ENCODE results near the gene RNF2.

DNA sequence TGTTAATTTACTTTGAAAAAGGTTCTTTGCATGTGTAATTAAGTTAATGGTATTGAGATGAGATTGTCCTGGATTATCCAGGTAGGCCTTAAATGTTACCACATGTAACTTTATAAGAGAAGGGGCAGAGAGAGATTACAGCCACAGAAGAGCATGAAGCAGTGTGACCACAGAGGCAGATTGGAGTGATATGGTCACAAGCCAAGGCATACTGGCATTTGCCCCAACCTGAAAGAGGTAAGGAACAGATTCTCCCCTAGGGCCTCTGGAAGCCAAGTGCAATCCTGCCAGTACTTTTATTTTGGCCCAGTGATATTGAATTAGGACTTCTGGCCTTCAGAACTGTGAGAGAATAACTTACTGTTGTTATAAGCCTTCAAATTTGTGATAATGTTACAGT lies 23.0 kb downstream of the RNF2 start:
- TF ChIP-seq, protein P1, sequence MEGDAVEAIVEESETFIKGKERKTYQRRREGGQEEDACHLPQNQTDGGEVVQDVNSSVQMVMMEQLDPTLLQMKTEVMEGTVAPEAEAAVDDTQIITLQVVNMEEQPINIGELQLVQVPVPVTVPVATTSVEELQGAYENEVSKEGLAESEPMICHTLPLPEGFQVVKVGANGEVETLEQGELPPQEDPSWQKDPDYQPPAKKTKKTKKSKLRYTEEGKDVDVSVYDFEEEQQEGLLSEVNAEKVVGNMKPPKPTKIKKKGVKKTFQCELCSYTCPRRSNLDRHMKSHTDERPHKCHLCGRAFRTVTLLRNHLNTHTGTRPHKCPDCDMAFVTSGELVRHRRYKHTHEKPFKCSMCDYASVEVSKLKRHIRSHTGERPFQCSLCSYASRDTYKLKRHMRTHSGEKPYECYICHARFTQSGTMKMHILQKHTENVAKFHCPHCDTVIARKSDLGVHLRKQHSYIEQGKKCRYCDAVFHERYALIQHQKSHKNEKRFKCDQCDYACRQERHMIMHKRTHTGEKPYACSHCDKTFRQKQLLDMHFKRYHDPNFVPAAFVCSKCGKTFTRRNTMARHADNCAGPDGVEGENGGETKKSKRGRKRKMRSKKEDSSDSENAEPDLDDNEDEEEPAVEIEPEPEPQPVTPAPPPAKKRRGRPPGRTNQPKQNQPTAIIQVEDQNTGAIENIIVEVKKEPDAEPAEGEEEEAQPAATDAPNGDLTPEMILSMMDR (IDR thresholded peaks at IDR 0.05), result no peak
- TF ChIP-seq POLR2A (IDR thresholded peaks at IDR 0.05), result no peak
